BJ (cell line): Measurements from ENCODE around the gene PLA2G2C. TPM values are rescaled to one million over a fixed set of nuclear protein-coding genes. Genes with fewer than 3 reads are reported as not detected.

Source experiments
- CTCF ChIA-PET: fragments of 350-600 bp; formaldehyde crosslinking; extraction: SDS; loops from one replicate; lab custom pipeline; 2021; ENCODE audit warnings: antibody characterized with exemption, inconsistent platforms; lab: Yijun Ruan, JAX
- POLR2A ChIA-PET: fragments of 300-600 bp; sonication (Branson Sonifier 250); formaldehyde crosslinking; extraction: SDS; loops from one replicate; lab custom pipeline; 2021; ENCODE audit warnings: antibody characterized with exemption; lab: Charles Lee
- DNase-seq: peaks from one replicate; pipeline ENCODE4 v3.0.0-alpha.2; 2011; ENCODE audit warnings: low read depth
- H3K27me3 ChIP-seq: 2 replicates; pipeline ENCODE4 v1.6.0; 2011; ENCODE audit warnings: low read length; ENCODE audit not compliant: control insufficient read depth, insufficient read depth
- H3K36me3 ChIP-seq: 2 replicates; pipeline ENCODE4 v1.5.1; 2011; ENCODE audit warnings: low read length; ENCODE audit not compliant: control insufficient read depth, insufficient read depth
- H3K4me3 ChIP-seq: 2 replicates; pipeline ENCODE4 v1.5.1; 2011; ENCODE audit warnings: low read depth, mild to moderate bottlenecking, control low read depth, low read length
- polyA plus RNA-seq: library from polyadenylated mRNA; depleted of rRNA; stranded (reverse); fragments of >200 nt; gene quantifications from 2 replicates; pipeline ENCODE4 v1.2.3, GENCODE V29; 2011
- TF ChIP-seq, protein P1 (sequence below): IDR thresholded peaks from 2 replicates; pipeline ENCODE4 v1.5.1; 2011; ENCODE audit warnings: low read depth, mild to moderate bottlenecking, control low read depth, inconsistent platforms, low read length, moderate library complexity; ENCODE audit not compliant: insufficient read depth

The PLA2G2C gene
- polyA plus RNA-seq, 1 experiment = not detected

- H3K36me3 ChIP-seq = no peaks in the 10 kb centered on the region
- TF ChIP-seq, protein P1, sequence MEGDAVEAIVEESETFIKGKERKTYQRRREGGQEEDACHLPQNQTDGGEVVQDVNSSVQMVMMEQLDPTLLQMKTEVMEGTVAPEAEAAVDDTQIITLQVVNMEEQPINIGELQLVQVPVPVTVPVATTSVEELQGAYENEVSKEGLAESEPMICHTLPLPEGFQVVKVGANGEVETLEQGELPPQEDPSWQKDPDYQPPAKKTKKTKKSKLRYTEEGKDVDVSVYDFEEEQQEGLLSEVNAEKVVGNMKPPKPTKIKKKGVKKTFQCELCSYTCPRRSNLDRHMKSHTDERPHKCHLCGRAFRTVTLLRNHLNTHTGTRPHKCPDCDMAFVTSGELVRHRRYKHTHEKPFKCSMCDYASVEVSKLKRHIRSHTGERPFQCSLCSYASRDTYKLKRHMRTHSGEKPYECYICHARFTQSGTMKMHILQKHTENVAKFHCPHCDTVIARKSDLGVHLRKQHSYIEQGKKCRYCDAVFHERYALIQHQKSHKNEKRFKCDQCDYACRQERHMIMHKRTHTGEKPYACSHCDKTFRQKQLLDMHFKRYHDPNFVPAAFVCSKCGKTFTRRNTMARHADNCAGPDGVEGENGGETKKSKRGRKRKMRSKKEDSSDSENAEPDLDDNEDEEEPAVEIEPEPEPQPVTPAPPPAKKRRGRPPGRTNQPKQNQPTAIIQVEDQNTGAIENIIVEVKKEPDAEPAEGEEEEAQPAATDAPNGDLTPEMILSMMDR = no peak
- peaks cover 20% of the 10 kb centered on the region for H3K27me3 ChIP-seq
- CTCF ChIA-PET = no interaction called here
- DNase-seq = no peak
- POLR2A ChIA-PET = no interaction called here
- no peak overlapping the region for H3K4me3 ChIP-seq
Observed at GRCh38 chr1:20184997-20185833, 1.1 kb downstream of the PLA2G2C start.

GRCh38 chr1:20184481-20184900, 1.8 kb downstream of the PLA2G2C start:
- H3K36me3 ChIP-seq = no peaks in the 10 kb centered on the region
- POLR2A ChIA-PET = no interaction called here
- CTCF ChIA-PET = no interaction called here
- TF ChIP-seq, protein P1 = no peak
- peaks cover 20% of the 10 kb centered on the region for H3K27me3 ChIP-seq
- H3K4me3 ChIP-seq = no peak overlapping the region
- no peak for DNase-seq

DNA sequence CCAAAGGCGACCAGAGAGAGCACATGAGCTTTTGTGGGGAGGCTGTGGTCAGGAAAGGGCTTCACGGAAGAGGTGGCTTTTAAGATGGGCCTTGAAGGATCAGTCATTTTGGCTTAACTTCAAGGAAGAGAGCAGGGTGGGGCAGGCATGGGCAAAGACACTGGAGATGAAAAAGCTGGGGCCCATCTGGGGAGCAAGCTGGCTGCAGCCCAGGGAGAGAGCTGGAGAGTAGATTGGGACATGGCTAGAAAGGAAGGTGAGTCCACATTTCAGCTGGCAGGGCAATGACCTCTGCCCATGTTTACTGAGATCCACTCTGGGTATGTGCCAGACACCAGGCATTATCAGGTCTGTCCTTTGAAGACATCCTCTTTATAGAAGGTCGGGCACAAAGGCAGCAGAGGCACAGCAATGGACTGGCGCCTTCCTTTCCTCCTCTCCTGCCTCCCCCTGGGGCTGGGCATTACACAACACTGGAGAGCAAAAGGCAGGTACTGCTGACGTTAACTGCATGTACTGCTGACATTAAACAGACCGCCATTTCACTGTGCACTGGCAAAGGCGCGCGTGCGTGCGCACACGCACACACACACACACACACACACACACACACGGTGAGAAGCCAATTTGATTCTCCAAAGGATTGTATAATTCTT, 2.6 kb downstream of the PLA2G2C start:
- Histone ChIP-seq H3K36me3 (no peaks in the 10 kb centered on the region), H3K27me3 (peaks cover 20% of the 10 kb centered on the region), H3K4me3 (no peak overlapping the region)
- TF ChIP-seq, protein P1 = no peak
- no peak for DNase-seq
- CTCF ChIA-PET = interaction anchor here (0.5 to 1.4 kb wide), 2 partner anchors 12 to 16 kb away, joined by 3 to 5 read pairs; no protein-coding TSS in a partner anchor
- POLR2A ChIA-PET = no interaction called here

DNA sequence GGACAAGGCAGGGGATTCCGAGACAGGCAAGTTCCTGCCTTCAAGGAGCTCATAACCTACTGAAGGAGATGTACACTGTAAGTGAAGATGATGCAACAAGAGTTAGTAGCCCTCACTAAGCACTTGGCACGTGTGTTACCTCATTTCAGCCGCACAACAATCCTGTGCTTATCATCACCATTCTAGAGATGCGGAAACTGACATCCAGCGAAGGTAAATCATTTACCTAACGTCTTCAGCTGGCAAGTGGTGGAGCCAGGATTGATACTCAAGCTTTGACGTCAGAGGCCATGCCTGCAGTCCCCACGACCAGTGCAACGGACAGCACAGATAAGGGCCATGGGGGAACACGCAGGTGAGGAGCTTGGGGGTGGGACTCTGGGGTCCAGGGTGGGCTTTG, 3.3 kb downstream of the PLA2G2C start:
- no peak for DNase-seq
- CTCF ChIA-PET = interaction anchor here (0.5 to 1.4 kb wide), 2 partner anchors 12 to 16 kb away, joined by 3 to 5 read pairs; no protein-coding TSS in a partner anchor
- H3K36me3 ChIP-seq = no peaks in the 10 kb centered on the region
- peaks cover 20% of the 10 kb centered on the region for H3K27me3 ChIP-seq
- POLR2A ChIA-PET = no interaction called here
- TF ChIP-seq, protein P1 = no peak
- no peak overlapping the region for H3K4me3 ChIP-seq

GRCh38 chr1:20182415-20182814, 3.9 kb downstream of the PLA2G2C start:
- TF ChIP-seq, protein P1 = no peak
- CTCF ChIA-PET = interaction anchor here (1.4 kb wide), 1 partner anchor 13 kb away, joined by 5 read pairs; no protein-coding TSS in a partner anchor

More at GRCh38 chr1:20182415-20182814, 3.9 kb downstream of the PLA2G2C start:
- Histone ChIP-seq H3K36me3 (no peaks in the 10 kb centered on the region), H3K4me3 (no peak overlapping the region), H3K27me3 (peaks cover 17% of the 10 kb centered on the region)
- no peak for DNase-seq
- POLR2A ChIA-PET = no interaction called here
